ENCODE measurements around the gene PRR19. TPM values are rescaled to one million over a fixed set of nuclear protein-coding genes. Genes with fewer than 3 reads are reported as not detected.

The PRR19 gene
- total RNA-seq, 1 donor from 2014 or later: 0.52 TPM

DNA sequence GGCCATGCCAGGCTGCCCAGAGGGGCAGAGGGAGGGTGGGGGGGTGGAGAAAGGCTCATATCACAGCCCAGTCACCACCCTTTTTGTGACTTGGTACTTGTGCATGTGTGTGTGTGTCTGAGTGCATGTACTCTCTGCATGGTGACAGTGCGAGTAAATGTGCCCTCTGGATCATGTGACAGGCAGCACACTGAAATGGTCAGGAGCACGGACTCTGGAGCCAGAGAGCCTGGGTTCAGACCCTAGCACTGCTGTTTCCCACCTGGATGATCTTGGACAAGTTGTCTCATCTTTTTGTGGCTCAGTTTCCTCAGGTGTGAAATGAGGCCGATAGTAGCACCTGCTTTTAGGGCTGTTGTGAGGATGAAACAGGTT lies 30.9 kb upstream of the PRR19 start:
- Histone ChIP-seq H3K27ac (peak overlapping the region; percentile 92), H3K4me3 (peak overlapping the region; percentile 69), H3K27me3 (no peaks in the 10 kb centered on the region), H3K4me1 (peaks cover 37% of the 10 kb centered on the region), H3K9me3 (no peaks in the 10 kb centered on the region), H3K36me3 (peaks cover 34% of the 10 kb centered on the region)
- ATAC-seq (no peak), DNase-seq (no peak)
- TF ChIP-seq, protein P1, sequence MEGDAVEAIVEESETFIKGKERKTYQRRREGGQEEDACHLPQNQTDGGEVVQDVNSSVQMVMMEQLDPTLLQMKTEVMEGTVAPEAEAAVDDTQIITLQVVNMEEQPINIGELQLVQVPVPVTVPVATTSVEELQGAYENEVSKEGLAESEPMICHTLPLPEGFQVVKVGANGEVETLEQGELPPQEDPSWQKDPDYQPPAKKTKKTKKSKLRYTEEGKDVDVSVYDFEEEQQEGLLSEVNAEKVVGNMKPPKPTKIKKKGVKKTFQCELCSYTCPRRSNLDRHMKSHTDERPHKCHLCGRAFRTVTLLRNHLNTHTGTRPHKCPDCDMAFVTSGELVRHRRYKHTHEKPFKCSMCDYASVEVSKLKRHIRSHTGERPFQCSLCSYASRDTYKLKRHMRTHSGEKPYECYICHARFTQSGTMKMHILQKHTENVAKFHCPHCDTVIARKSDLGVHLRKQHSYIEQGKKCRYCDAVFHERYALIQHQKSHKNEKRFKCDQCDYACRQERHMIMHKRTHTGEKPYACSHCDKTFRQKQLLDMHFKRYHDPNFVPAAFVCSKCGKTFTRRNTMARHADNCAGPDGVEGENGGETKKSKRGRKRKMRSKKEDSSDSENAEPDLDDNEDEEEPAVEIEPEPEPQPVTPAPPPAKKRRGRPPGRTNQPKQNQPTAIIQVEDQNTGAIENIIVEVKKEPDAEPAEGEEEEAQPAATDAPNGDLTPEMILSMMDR (IDR thresholded peaks at IDR 0.05): no peak
- intact Hi-C loops (cut with DNase I): no loop called here

DNA sequence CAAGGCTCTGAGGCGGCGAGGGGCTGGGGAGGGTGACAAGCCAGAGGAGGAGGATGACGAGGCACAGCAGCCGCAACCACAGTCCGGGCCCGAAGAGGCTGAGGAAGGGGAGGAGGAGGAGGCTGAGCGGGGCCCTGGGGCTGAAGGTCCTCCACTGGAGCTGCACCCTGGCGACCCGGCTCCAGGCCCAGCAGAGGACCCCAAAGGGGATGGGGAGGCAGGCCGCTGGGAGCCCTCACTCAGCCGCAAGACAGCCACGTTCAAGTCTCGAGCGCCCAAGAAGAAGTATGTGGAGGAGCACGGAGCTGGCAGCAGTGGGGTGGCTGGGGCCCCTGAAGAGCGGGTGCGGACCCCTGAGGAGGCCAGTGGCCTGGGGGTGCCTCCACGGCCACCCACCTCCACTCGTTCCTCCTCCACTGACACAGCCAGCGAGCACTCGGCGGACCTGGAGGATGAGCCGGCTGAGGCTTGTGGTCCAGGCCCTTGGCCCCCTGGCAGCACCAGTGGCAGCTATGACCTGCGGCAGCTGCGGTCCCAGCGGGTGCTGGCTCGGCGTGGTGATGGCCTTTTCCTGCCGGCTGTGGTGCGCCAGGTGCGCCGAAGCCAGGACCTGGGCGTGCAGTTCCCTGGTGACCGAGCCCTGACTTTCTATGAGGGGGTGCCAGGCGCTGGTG lies 29.9 kb upstream of the PRR19 start:
- Histone ChIP-seq H3K36me3 (peaks cover 34% of the 10 kb centered on the region), H3K4me1 (peaks cover 44% of the 10 kb centered on the region), H3K9me3 (no peaks in the 10 kb centered on the region), H3K27me3 (no peaks in the 10 kb centered on the region), H3K4me3 (no peak overlapping the region), H3K27ac (peak overlapping the region; percentile 92)
- intact Hi-C loops (cut with DNase I): no loop called here
- TF ChIP-seq, protein P1 (IDR thresholded peaks at IDR 0.05): no peak
- ATAC-seq (no peak), DNase-seq (no peak)

DNA sequence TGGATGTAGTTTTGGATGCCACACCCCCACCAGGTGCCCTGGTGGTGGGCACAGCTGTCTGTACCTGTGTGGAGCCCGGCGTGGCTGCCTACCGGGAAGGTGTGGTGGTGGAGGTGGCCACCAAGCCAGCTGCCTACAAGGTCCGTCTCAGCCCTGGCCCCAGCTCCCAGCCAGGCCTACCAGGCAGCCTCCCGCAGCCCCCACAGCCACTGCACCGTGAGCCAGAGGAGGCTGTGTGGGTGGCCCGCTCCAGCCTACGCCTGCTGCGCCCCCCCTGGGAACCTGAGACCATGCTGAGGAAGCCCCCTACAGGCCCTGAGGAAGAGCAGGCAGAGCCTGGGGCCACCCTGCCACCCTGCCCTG lies 29.4 kb upstream of the PRR19 start:
- H3K9me3 ChIP-seq: no peaks in the 10 kb centered on the region

DNA sequence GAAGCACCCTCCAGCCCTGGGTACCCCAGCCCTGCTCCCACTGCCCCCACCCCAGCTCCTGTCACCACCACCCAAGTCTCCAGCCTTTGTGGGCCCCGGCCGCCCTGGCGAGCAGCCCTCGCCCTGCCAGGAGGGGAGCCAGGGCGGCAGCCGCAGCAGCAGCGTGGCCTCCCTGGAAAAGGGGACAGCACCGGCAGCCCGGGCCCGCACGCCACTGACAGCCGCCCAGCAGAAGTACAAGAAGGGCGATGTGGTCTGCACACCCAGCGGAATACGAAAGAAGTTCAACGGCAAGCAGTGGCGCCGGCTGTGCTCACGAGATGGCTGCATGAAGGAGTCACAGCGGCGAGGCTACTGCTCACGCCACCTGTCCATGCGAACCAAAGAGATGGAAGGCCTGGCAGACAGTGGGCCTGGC lies 28.9 kb upstream of the PRR19 start:
- Histone ChIP-seq H3K36me3 (peaks cover 34% of the 10 kb centered on the region), H3K9me3 (no peaks in the 10 kb centered on the region), H3K27me3 (no peaks in the 10 kb centered on the region), H3K27ac (no peak overlapping the region), H3K4me3 (no peak overlapping the region), H3K4me1 (peaks cover 48% of the 10 kb centered on the region)
- TF ChIP-seq, protein P1 (IDR thresholded peaks at IDR 0.05): no peak
- intact Hi-C loops (cut with DNase I): no loop called here
- DNase-seq: no peak
- ATAC-seq: no peak

More for the DNA sequence above, 29.4 kb upstream of the PRR19 start:
- Histone ChIP-seq H3K27ac (no peak overlapping the region), H3K36me3 (peaks cover 34% of the 10 kb centered on the region), H3K4me1 (peaks cover 48% of the 10 kb centered on the region), H3K27me3 (no peaks in the 10 kb centered on the region), H3K4me3 (no peak overlapping the region)
- ATAC-seq (no peak), DNase-seq (no peak)
- intact Hi-C loops (cut with DNase I): no loop called here
- TF ChIP-seq, protein P1 (IDR thresholded peaks at IDR 0.05): no peak

DNA sequence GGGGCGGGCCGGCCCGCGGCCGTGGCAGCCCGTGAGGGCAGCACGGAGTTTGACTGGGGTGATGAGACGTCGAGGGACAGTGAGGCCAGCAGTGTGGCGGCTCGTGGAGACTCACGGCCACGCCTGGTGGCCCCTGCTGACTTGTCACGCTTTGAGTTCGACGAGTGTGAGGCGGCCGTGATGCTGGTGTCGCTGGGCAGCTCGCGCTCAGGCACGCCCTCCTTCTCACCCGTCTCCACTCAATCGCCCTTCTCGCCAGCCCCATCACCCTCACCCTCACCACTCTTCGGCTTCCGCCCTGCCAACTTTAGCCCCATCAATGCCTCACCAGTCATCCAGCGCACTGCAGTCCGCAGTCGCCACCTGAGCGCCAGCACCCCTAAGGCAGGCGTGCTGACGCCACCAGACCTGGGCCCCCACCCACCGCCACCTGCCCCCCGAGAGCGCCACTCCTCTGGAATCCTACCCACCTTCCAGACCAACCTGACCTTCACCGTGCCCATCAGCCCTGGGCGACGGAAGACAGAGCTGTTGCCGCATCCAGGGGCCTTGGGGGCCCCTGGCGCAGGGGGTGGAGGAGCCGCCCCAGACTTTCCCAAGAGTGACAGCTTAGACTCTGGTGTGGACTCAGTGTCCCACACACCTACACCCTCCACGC lies 28.4 kb upstream of the PRR19 start:
- intact Hi-C loops (cut with DNase I): no loop called here
- peak; percentile 67 for DNase-seq
- ATAC-seq: no peak
- H3K9me3 ChIP-seq: no peaks in the 10 kb centered on the region
- TF ChIP-seq, protein P1 (IDR thresholded peaks at IDR 0.05): no peak
- no peaks in the 10 kb centered on the region for H3K27me3 ChIP-seq
- H3K27ac ChIP-seq: no peak overlapping the region
- H3K4me3 ChIP-seq: no peak overlapping the region
- peaks cover 34% of the 10 kb centered on the region for H3K36me3 ChIP-seq
- H3K4me1 ChIP-seq: peaks cover 53% of the 10 kb centered on the region

Measured in upper lobe of right lung (tissue), 1 donor.